LoVo (cell line): ENCODE results near the gene PLEKHA5.
"Not testable (repeated sequence)": the region's sequence is repeated elsewhere in the genome, so short reads cannot be mapped to it uniquely, and the experiment has no call there.

Experiments
- DNase-seq: peaks from one replicate; pipeline ENCODE4 v3.0.0-alpha.2; 2016; ENCODE audit warnings: low spot score

The PLEKHA5 gene

GRCh38 chr12:19201661-19202060 lies 72.1 kb downstream of the PLEKHA5 start:
- DNase-seq, result no peak

- no peak for DNase-seq
These were observed 73.5 kb downstream of the PLEKHA5 start for GRCh38 chr12:19203013-19203412.

GRCh38 chr12:19203539-19204506 lies 74.3 kb downstream of the PLEKHA5 start:
- no peak for DNase-seq

GRCh38 chr12:19205120-19205519 lies 75.6 kb downstream of the PLEKHA5 start:
- DNase-seq, result no peak

GRCh38 chr12:19206493-19207077 lies 77.1 kb downstream of the PLEKHA5 start:
- no peak for DNase-seq

GRCh38 chr12:19208456-19208855 lies 78.9 kb downstream of the PLEKHA5 start:
- no peak for DNase-seq

- no peak for DNase-seq
These were observed 80.1 kb downstream of the PLEKHA5 start for GRCh38 chr12:19209661-19210060.

- DNase-seq, result no peak
These were observed 82.3 kb downstream of the PLEKHA5 start for GRCh38 chr12:19211802-19212201.

- DNase-seq, result no peak
These were observed 82.7 kb downstream of the PLEKHA5 start for GRCh38 chr12:19212245-19212644.

GRCh38 chr12:19214020-19214419 lies 84.5 kb downstream of the PLEKHA5 start:
- no peak for DNase-seq

GRCh38 chr12:19215115-19215514 lies 85.6 kb downstream of the PLEKHA5 start:
- DNase-seq, result no peak

- DNase-seq, result no peak
These were observed 87.9 kb downstream of the PLEKHA5 start for GRCh38 chr12:19217446-19217845.

GRCh38 chr12:19220205-19220604 lies 90.7 kb downstream of the PLEKHA5 start:
- DNase-seq, result no peak

GRCh38 chr12:19220852-19221466 lies 91.4 kb downstream of the PLEKHA5 start:
- DNase-seq, result no peak

- no peak for DNase-seq
These were observed 93.0 kb downstream of the PLEKHA5 start for GRCh38 chr12:19222558-19222957.

GRCh38 chr12:19223018-19223417 lies 93.5 kb downstream of the PLEKHA5 start:
- DNase-seq, result no peak

- DNase-seq, result no peak
These were observed 94.2 kb downstream of the PLEKHA5 start for GRCh38 chr12:19223695-19224094.

- DNase-seq, result no peak
These were observed 95.2 kb downstream of the PLEKHA5 start for GRCh38 chr12:19224746-19225145.

GRCh38 chr12:19227190-19227879 lies 97.8 kb downstream of the PLEKHA5 start:
- no peak for DNase-seq

GRCh38 chr12:19227880-19228210 lies 98.3 kb downstream of the PLEKHA5 start:
- DNase-seq, result no peak

- not testable (repeated sequence) for DNase-seq
These were observed 99.5 kb downstream of the PLEKHA5 start for GRCh38 chr12:19229021-19229420.

- no peak for DNase-seq
These were observed 100.8 kb downstream of the PLEKHA5 start for GRCh38 chr12:19230299-19230866.
